Neural crest cell (in vitro differentiated cells): ENCODE data around the gene GSK3B. TPM values are rescaled to one million over a fixed set of nuclear protein-coding genes. Genes with fewer than 3 reads are reported as not detected.

Experiments
- DNase-seq: peaks from one replicate; pipeline ENCODE4 v3.0.0; 2021; ENCODE audit warnings: low read depth, mixed read lengths, low spot score
- H3K27ac Mint-ChIP-seq: one replicate; pipeline ENCODE4 v1.8.0; 2021; ENCODE audit warnings: mild to moderate bottlenecking, mixed read lengths; ENCODE audit not compliant: unreplicated experiment
- H3K27me3 Mint-ChIP-seq: 2 replicates; pipeline ENCODE4 v1.8.0; 2021; ENCODE audit warnings: low read depth, mild to moderate bottlenecking, mixed read lengths
- H3K36me3 Mint-ChIP-seq: 2 replicates; pipeline ENCODE4 v1.8.0; 2021; ENCODE audit warnings: low read depth, mild to moderate bottlenecking, mixed read lengths
- H3K4me1 Mint-ChIP-seq: 2 replicates; pipeline ENCODE4 v1.8.0; 2021; ENCODE audit warnings: mixed read lengths
- H3K4me3 Mint-ChIP-seq: one replicate; pipeline ENCODE4 v1.8.0; 2021; ENCODE audit warnings: mild to moderate bottlenecking, mixed read lengths
- H3K9me3 Mint-ChIP-seq: 2 replicates; pipeline ENCODE4 v1.8.0; 2021; ENCODE audit warnings: mixed read lengths
- total RNA-seq: library from RNA; stranded (reverse); gene quantifications from 2 replicates; pipeline ENCODE4 v1.2.1, GENCODE V29; 2021
- TF ChIP-seq, protein P1 (sequence below): fragments of 200-600 bp; sonication (generic); conservative IDR thresholded peaks from 2 replicates; pipeline ENCODE4 v1.5.0; 2021; ENCODE audit warnings: antibody characterized with exemption, mild to moderate bottlenecking

Gene GSK3B
- total RNA-seq, 1 donor from 2014 or later = 81.5 TPM

DNA sequence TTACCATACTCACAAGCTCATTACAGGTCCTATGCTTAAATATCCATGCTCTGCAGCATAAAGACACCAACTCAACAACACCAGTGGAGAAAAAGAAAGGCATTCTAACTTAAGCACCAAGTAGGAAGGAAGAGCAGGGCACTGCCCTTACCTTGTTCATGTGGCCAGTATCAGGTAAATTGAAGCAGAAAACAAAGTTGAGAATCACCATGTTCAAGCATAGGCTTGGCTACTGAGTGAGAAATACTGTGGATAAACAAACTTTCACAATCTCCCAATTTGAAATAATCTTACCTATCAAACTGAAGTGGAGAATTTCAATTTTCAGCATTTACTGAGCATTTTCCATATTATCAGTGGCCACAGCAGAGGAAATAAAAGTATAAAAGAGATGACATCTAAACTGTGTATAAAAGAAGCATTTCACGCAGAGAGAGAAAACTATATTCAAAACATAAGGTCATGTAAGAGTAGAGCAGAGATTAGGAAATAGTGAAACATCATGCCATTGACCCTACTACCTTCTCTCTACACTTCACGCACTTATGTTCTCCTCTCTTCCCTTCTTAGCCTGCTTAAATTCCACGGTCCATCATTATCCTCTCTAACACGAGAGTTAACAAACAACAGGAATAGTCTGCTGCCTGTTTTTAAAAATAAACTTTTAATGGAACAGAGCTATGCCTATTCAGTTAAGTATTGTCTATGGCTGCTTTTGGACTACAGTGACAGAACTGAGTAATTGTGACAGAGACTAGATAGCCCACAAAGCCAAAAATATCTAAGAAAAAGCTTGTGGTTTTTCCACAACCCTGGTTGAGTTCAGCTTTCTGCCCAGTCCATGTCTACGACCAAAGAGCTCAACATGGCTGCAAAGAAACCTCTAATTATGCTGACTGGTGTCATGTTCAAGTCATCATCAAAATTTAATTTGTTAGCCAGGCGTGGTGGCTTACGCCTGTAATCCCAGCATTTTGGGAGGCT, 169.8 kb downstream of the GSK3B start:
- Mint-ChIP-seq H3K4me1 (no peaks in the 10 kb centered on the region), H3K36me3 (peaks cover 19% of the 10 kb centered on the region), H3K9me3 (peaks cover 2% of the 10 kb centered on the region), H3K4me3 (no peak overlapping the region), H3K27me3 (no peaks in the 10 kb centered on the region), H3K27ac (no peak overlapping the region)
- TF ChIP-seq, protein P1, sequence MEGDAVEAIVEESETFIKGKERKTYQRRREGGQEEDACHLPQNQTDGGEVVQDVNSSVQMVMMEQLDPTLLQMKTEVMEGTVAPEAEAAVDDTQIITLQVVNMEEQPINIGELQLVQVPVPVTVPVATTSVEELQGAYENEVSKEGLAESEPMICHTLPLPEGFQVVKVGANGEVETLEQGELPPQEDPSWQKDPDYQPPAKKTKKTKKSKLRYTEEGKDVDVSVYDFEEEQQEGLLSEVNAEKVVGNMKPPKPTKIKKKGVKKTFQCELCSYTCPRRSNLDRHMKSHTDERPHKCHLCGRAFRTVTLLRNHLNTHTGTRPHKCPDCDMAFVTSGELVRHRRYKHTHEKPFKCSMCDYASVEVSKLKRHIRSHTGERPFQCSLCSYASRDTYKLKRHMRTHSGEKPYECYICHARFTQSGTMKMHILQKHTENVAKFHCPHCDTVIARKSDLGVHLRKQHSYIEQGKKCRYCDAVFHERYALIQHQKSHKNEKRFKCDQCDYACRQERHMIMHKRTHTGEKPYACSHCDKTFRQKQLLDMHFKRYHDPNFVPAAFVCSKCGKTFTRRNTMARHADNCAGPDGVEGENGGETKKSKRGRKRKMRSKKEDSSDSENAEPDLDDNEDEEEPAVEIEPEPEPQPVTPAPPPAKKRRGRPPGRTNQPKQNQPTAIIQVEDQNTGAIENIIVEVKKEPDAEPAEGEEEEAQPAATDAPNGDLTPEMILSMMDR = no peak
- DNase-seq = no peak

GRCh38 chr3:119918992-119919933, 175.0 kb downstream of the GSK3B start:
- Mint-ChIP-seq H3K9me3 (peaks cover 2% of the 10 kb centered on the region), H3K4me3 (no peak overlapping the region), H3K4me1 (no peaks in the 10 kb centered on the region), H3K27ac (no peak overlapping the region), H3K36me3 (peaks cover 25% of the 10 kb centered on the region), H3K27me3 (no peaks in the 10 kb centered on the region)
- no peak for DNase-seq
- TF ChIP-seq, protein P1 = peak; percentile 35

- Mint-ChIP-seq H3K27me3 (no peaks in the 10 kb centered on the region), H3K4me3 (no peak overlapping the region), H3K36me3 (peaks cover 24% of the 10 kb centered on the region), H3K9me3 (no peaks in the 10 kb centered on the region), H3K4me1 (peaks cover 4% of the 10 kb centered on the region), H3K27ac (no peak overlapping the region)
- no peak for DNase-seq
- TF ChIP-seq, protein P1 = no peak
Measured at GRCh38 chr3:119913021-119913420, 181.2 kb downstream of the GSK3B start.

DNA sequence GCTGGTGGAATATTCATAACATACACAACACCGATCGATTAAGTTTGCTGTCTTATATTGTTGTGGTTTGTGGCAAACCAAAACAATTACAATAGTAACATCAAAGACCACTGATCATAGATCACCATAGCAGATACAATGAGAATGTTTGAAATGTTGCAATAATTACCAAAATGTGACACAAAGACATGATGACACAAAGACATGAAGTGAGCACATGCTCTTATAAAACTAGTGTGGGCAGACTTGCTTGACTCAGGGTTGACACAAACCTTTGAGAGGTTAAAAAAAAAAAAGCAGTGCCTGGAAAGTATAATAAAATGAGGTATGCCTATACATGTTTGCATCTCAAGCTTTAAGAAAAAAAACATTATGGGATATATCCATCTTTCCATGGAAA, 182.0 kb downstream of the GSK3B start:
- Mint-ChIP-seq H3K4me3 (no peak overlapping the region), H3K27ac (no peak overlapping the region), H3K4me1 (peaks cover 8% of the 10 kb centered on the region), H3K27me3 (no peaks in the 10 kb centered on the region), H3K36me3 (peaks cover 24% of the 10 kb centered on the region), H3K9me3 (no peaks in the 10 kb centered on the region)
- DNase-seq = no peak
- TF ChIP-seq, protein P1 = no peak

GRCh38 chr3:119911748-119912147, 182.5 kb downstream of the GSK3B start:
- peaks cover 24% of the 10 kb centered on the region for H3K36me3 Mint-ChIP-seq
- TF ChIP-seq, protein P1 = no peak
- no peak overlapping the region for H3K27ac Mint-ChIP-seq
- H3K4me3 Mint-ChIP-seq = no peak overlapping the region
- no peaks in the 10 kb centered on the region for H3K9me3 Mint-ChIP-seq
- peaks cover 8% of the 10 kb centered on the region for H3K4me1 Mint-ChIP-seq
- no peaks in the 10 kb centered on the region for H3K27me3 Mint-ChIP-seq
- no peak for DNase-seq
